H1 (cell line): ENCODE measurements around the gene BBC3. TPM values are rescaled to one million over a fixed set of nuclear protein-coding genes. Genes with fewer than 3 reads are reported as not detected.

ENCODE experiments used
- CTCF ChIA-PET: fragments of 300-600 bp; sonication (Branson Sonifier 250); formaldehyde crosslinking; loops from one replicate; lab custom pipeline; 2021; ENCODE audit not compliant: partially characterized antibody; lab: Charles Lee
- POLR2A ChIA-PET: fragments of 300-600 bp; sonication (Branson Sonifier 250); formaldehyde crosslinking; loops from one replicate; lab custom pipeline; 2021; ENCODE audit warnings: inconsistent platforms; ENCODE audit not compliant: partially characterized antibody; lab: Charles Lee
- DNase-seq, 2 experiments: peaks; one replicate each; pipeline versions ENCODE4 v3.0.0 to v3.0.0-alpha.2; 2010 to 2022; ENCODE audit warnings: low spot score in 2 of 2, low read depth in 1 of 2, mixed read lengths in 1 of 2
- FAIRE-seq: peaks from 2 replicates; lab custom pipeline; 2011; peaks lifted over from hg19 to GRCh38; lab: Jason Lieb, UNC
- H2AFZ ChIP-seq: 2 replicates; pipeline ENCODE4 v1.8.1; 2012; ENCODE audit warnings: low read length, inconsistent platforms
- H2AK5ac ChIP-seq: 2 replicates; pipeline ENCODE4 v1.6.1; 2013; ENCODE audit warnings: low read depth, low read length
- H2BK120ac ChIP-seq: replicated peaks from 2 replicates; pipeline ENCODE3; 2013; ENCODE audit warnings: low read depth, low read length, inconsistent platforms
- H2BK12ac ChIP-seq: 2 replicates; pipeline ENCODE4 v1.6.1; 2013; ENCODE audit warnings: low read depth, low read length
- H2BK15ac ChIP-seq: 2 replicates; pipeline ENCODE4 v1.6.1; 2013; ENCODE audit warnings: low read length
- H2BK20ac ChIP-seq: 2 replicates; pipeline ENCODE4 v1.6.1; 2013; ENCODE audit warnings: low read length
- H2BK5ac ChIP-seq: 2 replicates; pipeline ENCODE4 v1.6.1; 2013; ENCODE audit warnings: low read depth, low read length
- H3K14ac ChIP-seq: 2 replicates; pipeline ENCODE4 v1.6.1; 2013; ENCODE audit warnings: inconsistent platforms; ENCODE audit not compliant: insufficient read length
- H3K18ac ChIP-seq: 2 replicates; pipeline ENCODE4 v1.6.1; 2013; ENCODE audit warnings: low read length; ENCODE audit errors: extremely low read depth
- H3K23ac ChIP-seq: 2 replicates; pipeline ENCODE4 v1.6.1; 2013; ENCODE audit warnings: inconsistent platforms; ENCODE audit not compliant: insufficient read length
- H3K23me2 ChIP-seq: 2 replicates; pipeline ENCODE4 v1.6.1; 2013; ENCODE audit warnings: low read depth, low read length
- H3K27ac ChIP-seq: 2 replicates; pipeline ENCODE4 v1.6.1; 2011; ENCODE audit warnings: low read depth, low read length, inconsistent platforms
- H3K27me3 ChIP-seq, 4 experiments: replicated peaks in 1 of 4; 1 replicate in 1 of 4; 2 replicates in 3 of 4; pipeline versions ENCODE4 v1.6.1 to v1.8.1; 2011 to 2013; ENCODE audit warnings: low read length in 3 of 4, mild to moderate bottlenecking in 3 of 4, inconsistent platforms in 2 of 4, mixed read lengths in 2 of 4, moderate library complexity in 1 of 4; ENCODE audit not compliant: control insufficient read depth in 3 of 4, insufficient read depth in 3 of 4; ENCODE audit errors: extremely low read depth in 1 of 4
- H3K36me3 ChIP-seq, 4 experiments: 2 replicates each; pipeline versions ENCODE4 v1.6.1 to v1.8.1; 2011 to 2013; ENCODE audit warnings: mild to moderate bottlenecking in 4 of 4, low read length in 3 of 4, moderate library complexity in 2 of 4, control low read depth in 1 of 4, inconsistent platforms in 1 of 4; ENCODE audit not compliant: insufficient read depth in 4 of 4, control insufficient read depth in 2 of 4
- H3K4ac ChIP-seq: replicated peaks from 2 replicates; pipeline ENCODE3; 2013; ENCODE audit warnings: low read length, low read depth, mixed read lengths, inconsistent platforms; ENCODE audit not compliant: insufficient read length
- H3K4me1 ChIP-seq, 4 experiments: replicated peaks in 1 of 4; 1 replicate in 1 of 4; 2 replicates in 3 of 4; pipeline versions ENCODE4 v1.6.1 to v1.8.1; 2011 to 2013; ENCODE audit warnings: low read length in 3 of 4, inconsistent platforms in 2 of 4, mixed read lengths in 1 of 4; ENCODE audit not compliant: insufficient read depth in 4 of 4, control insufficient read depth in 3 of 4
- H3K4me2 ChIP-seq, 2 experiments: 2 replicates each; pipeline versions ENCODE4 v1.6.1 to v1.8.1; 2011 to 2013; ENCODE audit warnings: low read depth in 2 of 2, low read length in 2 of 2, control low read depth in 1 of 2, inconsistent platforms in 1 of 2, mild to moderate bottlenecking in 1 of 2; ENCODE audit not compliant: insufficient read depth in 1 of 2
- H3K4me3 ChIP-seq, 4 experiments: fragments of 200-600, 300-600 bp in 1 of 4; sonication (generic), shearing (Covaris generic), sonication (Bioruptor Twin) in 1 of 4; 2 replicates each; pipeline versions ENCODE4 v1.5.1 to v1.8.1; 2011 to 2016; ENCODE audit warnings: low read length in 4 of 4, low read depth in 3 of 4, control low read depth in 2 of 4, inconsistent platforms in 2 of 4, mild to moderate bottlenecking in 2 of 4, mixed read lengths in 1 of 4, moderate library complexity in 1 of 4; ENCODE audit not compliant: insufficient read depth in 2 of 4; ENCODE audit errors: extremely low read depth in 1 of 4
- H3K56ac ChIP-seq: replicated peaks from 2 replicates; pipeline ENCODE3; 2013; ENCODE audit warnings: low read depth, mild to moderate bottlenecking, mixed read lengths, low read length, inconsistent platforms; ENCODE audit not compliant: insufficient read length
- H3K79me1 ChIP-seq: 2 replicates; pipeline ENCODE4 v1.6.1; 2013; ENCODE audit warnings: low read depth, low read length, control low read depth
- H3K79me2 ChIP-seq, 2 experiments: 2 replicates each; pipeline versions ENCODE4 v1.6.1 to v1.8.1; 2012 to 2013; ENCODE audit warnings: low read length in 2 of 2, mild to moderate bottlenecking in 2 of 2, inconsistent platforms in 1 of 2; ENCODE audit not compliant: insufficient read depth in 2 of 2, control insufficient read depth in 1 of 2
- H3K9ac ChIP-seq, 4 experiments: replicated peaks in 1 of 4; 1 replicate in 1 of 4; 2 replicates in 3 of 4; pipeline versions ENCODE4 v1.6.1 to v1.8.1; 2011 to 2013; ENCODE audit warnings: low read depth in 3 of 4, low read length in 3 of 4, control low read depth in 2 of 4, mild to moderate bottlenecking in 2 of 4, moderate library complexity in 2 of 4, inconsistent platforms in 1 of 4; ENCODE audit errors: extremely low read depth in 1 of 4
- H3K9me3 ChIP-seq, 2 experiments: 2 replicates each; pipeline versions ENCODE4 v1.6.1 to v1.8.1; 2012 to 2013; ENCODE audit warnings: mild to moderate bottlenecking in 2 of 2, moderate library complexity in 2 of 2, control low read depth in 1 of 2, inconsistent platforms in 1 of 2, low read depth in 1 of 2, low read length in 1 of 2, mixed read lengths in 1 of 2; ENCODE audit not compliant: insufficient read depth in 2 of 2
- H4K20me1 ChIP-seq, 2 experiments: replicated peaks in 1 of 2; 2 replicates each; pipeline versions ENCODE3 to v1.8.1; 2011 to 2013; ENCODE audit warnings: inconsistent platforms in 2 of 2, low read length in 2 of 2, mild to moderate bottlenecking in 1 of 2; ENCODE audit not compliant: insufficient read depth in 2 of 2, control insufficient read depth in 1 of 2
- H4K5ac ChIP-seq: 2 replicates; pipeline ENCODE4 v1.6.1; 2013; ENCODE audit warnings: low read length, low read depth, mixed read lengths, inconsistent platforms; ENCODE audit not compliant: insufficient read length
- H4K8ac ChIP-seq: 2 replicates; pipeline ENCODE4 v1.8.0; 2013; ENCODE audit warnings: mild to moderate bottlenecking, moderate library complexity, low read length, inconsistent platforms; ENCODE audit not compliant: insufficient read depth; ENCODE audit errors: extremely low read depth
- H4K91ac ChIP-seq: replicated peaks from 2 replicates; pipeline ENCODE3; 2013; ENCODE audit warnings: low read length, mixed read lengths, inconsistent platforms; ENCODE audit not compliant: insufficient read length
- CBX8 ChIP-seq: fragments of 300-800, 300-1000 bp; sonication (generic); IDR thresholded peaks from 2 replicates; pipeline ENCODE4 v1.7.1; 2016; ENCODE audit warnings: low read depth, low read length, borderline replicate concordance
- JUND ChIP-seq: IDR thresholded peaks from 2 replicates; pipeline ENCODE4 v1.6.1; 2011; ENCODE audit warnings: mild to moderate bottlenecking, improper control_type of control experiment, low read length
- NRF1 ChIP-seq: IDR thresholded peaks from 2 replicates; pipeline ENCODE4 v1.6.1; 2011; ENCODE audit warnings: mild to moderate bottlenecking, low read depth, low read length, improper control_type of control experiment
- RFX5 ChIP-seq: IDR thresholded peaks from 2 replicates; pipeline ENCODE4 v1.6.1; 2011; ENCODE audit warnings: low read depth, low read length, improper control_type of control experiment, borderline replicate concordance
- WGBS, 2 experiments: shearing (Covaris generic) in 1 of 2; methylation state at CpG; one replicate each; pipeline versions ENCODE4 v1.1.6 to v1.1.7; 2013 to 2015; ENCODE audit warnings: low lambda C conversion rate in 2 of 2, mixed read lengths in 2 of 2, inconsistent platforms in 1 of 2, low coverage in 1 of 2, missing lambda C conversion rate in 1 of 2; ENCODE audit not compliant: insufficient replicate concordance in 2 of 2, insufficient coverage in 1 of 2, insufficient read length in 1 of 2; ENCODE audit errors: extremely low coverage in 1 of 2, missing lambda C conversion rate in 1 of 2; 5-methylcytosine and 5-hydroxymethylcytosine counted together
- polyA plus RNA-seq, 7 experiments: library from polyadenylated mRNA; depleted of rRNA in 3 of 7; stranded (reverse) in 5 of 7; unstranded in 2 of 7; fragments of >200 nt in 5 of 7; fragments of 200-250 nt in 2 of 7; gene quantifications; 1 replicate in 5 of 7; 2 replicates in 1 of 7; 4 replicates in 1 of 7; pipeline versions ENCODE4 v1.2.1 to v1.2.3, GENCODE V29; 2011 to 2013; ENCODE audit warnings: missing spikeins in 2 of 7, mixed read lengths in 2 of 7
- total RNA-seq: library from RNA; stranded (reverse); fragmentation: NEBNext Ultra II Directional; extraction: Animal tissue kit (Norgen Biotek cat#: 25700); gene quantifications from 2 replicates; pipeline ENCODE4 v1.2.1, GENCODE V29; 2021

BBC3 gene
- total and polyA plus RNA-seq, 2 of the 8 experiments (the other 6 are each of a cell fraction or from before 2014, with no cell fraction given) = 13.2 to 21.6 TPM

- Histone ChIP-seq H3K27ac (no peak overlapping the region), H3K4me2 (no peak overlapping the region), H4K91ac (no peak overlapping the region), H2BK5ac (no peak overlapping the region), H4K20me1 (peaks cover 3 to 13% of the 10 kb centered on the region in 2 experiments), H3K4me3 (no peak overlapping the region), H3K9me3 (no peaks in the 10 kb centered on the region), H3K23ac (no peak overlapping the region), H2AK5ac (no peak overlapping the region), H3K36me3 (peaks cover 15 to 79% (median 45%) of the 10 kb centered on the region in 4 experiments), H3K79me1 (no peaks in the 10 kb centered on the region; the same call in 1 of the 2 replicates), H3K27me3 (no peaks in the 10 kb centered on the region), H2BK15ac (no peak overlapping the region), H3K23me2 (no peaks in the 10 kb centered on the region), H2BK20ac (no peak overlapping the region), H3K9ac (no peak overlapping the region), H3K56ac (no peak overlapping the region)
- CTCF ChIA-PET = interaction anchor here (0.7 to 1.4 kb wide), 3 partner anchors 22 to 34 kb away, joined by 3 read pairs; no protein-coding TSS in a partner anchor
- POLR2A ChIA-PET = interaction anchor here (0.6 to 1.2 kb wide), 3 partner anchors 12 to 38 kb away, joined by 3 read pairs; no protein-coding TSS in a partner anchor
- FAIRE-seq (no peak), DNase-seq (no peak)
- 92% methylated on average over 19 of the region's 19 CpGs; no CpG with 5 or more reads in 1 of the 2 experiments for WGBS, 2 experiments
- TF ChIP-seq CBX8 = no peak
- TF ChIP-seq JUND = no peak
- no peak for TF ChIP-seq RFX5
- no peak for TF ChIP-seq NRF1
- TF ChIP-seq, all 59 proteins: peak for 0
- Histone ChIP-seq H4K5ac (no peak overlapping the region), H3K4me1 (no peaks in the 10 kb centered on the region), H3K4ac (no peak overlapping the region), H2BK120ac (no peak overlapping the region), H4K8ac (no peak overlapping the region), H3K79me2 (peaks cover 3 to 33% of the 10 kb centered on the region in 2 experiments; a peak in 2 of 4 replicates), H2BK12ac (no peak overlapping the region), H2AFZ (no peak overlapping the region), H3K14ac (no peak overlapping the region), H3K18ac (no peak overlapping the region)
Measured at GRCh38 chr19:47172666-47173455, 58.1 kb downstream of the BBC3 start.
